Mammary epithelial cell (primary cell): ENCODE data around the gene AP2B1.

Source experiments
- CTCF ChIP-seq, 2 donors: IDR thresholded peaks in 1 of 2; conservative IDR thresholded peaks in 1 of 2; 2 replicates each; pipeline ENCODE4 v1.5.1; 2011 to 2012; ENCODE audit warnings: inconsistent platforms in 2 of 2, low read length in 2 of 2, mild to moderate bottlenecking in 2 of 2, control low read depth in 1 of 2, low read depth in 1 of 2; ENCODE audit not compliant: insufficient read depth in 1 of 2; ENCODE audit errors: extremely low read depth in 1 of 2
- EZH2 ChIP-seq: IDR thresholded peaks from 2 replicates; pipeline ENCODE4 v1.6.1; 2012; ENCODE audit warnings: low read length, inconsistent platforms, borderline replicate concordance

- TF ChIP-seq CTCF (conservative IDR thresholded peaks at IDR 0.05 in 1 of 2, IDR thresholded peaks at IDR 0.05 in 1 of 2; ENCODE audit: extremely low read depth in 1 of 2, insufficient read depth in 1 of 2, low read depth in 1 of 2, low read length in 2 of 2) = no peak
- TF ChIP-seq EZH2 = no peak
These were observed 17.7 kb upstream of the AP2B1 start for GRCh38 chr17:35569405-35569804.
